RWPE1 (cell line): Measurements from ENCODE around the gene ZNF630.
"Not testable (repeated sequence)": the region's sequence is repeated elsewhere in the genome, so short reads cannot be mapped to it uniquely, and the experiment has no call there.

Source experiments
- CTCF ChIA-PET: fragments of 350-600 bp; sonication (Branson Sonifier 250); formaldehyde crosslinking; extraction: SDS; loops from one replicate; lab custom pipeline; 2021; lab: Yijun Ruan, JAX
- POLR2A ChIA-PET: fragments of 400-600 bp; formaldehyde crosslinking; extraction: SDS; loops from one replicate; lab custom pipeline; 2020; ENCODE audit warnings: antibody characterized with exemption; ENCODE audit not compliant: low non-redundant PET; lab: Yijun Ruan, JAX
- DNase-seq: peaks from one replicate; pipeline ENCODE4 v3.0.0; 2012; ENCODE audit warnings: low spot score
- H3K27ac ChIP-seq: fragments of 450-650 bp; 2 replicates; pipeline ENCODE4 v1.5.1; 2017
- CTCF ChIP-seq: fragments of 450-650 bp; conservative IDR thresholded peaks from 2 replicates; pipeline ENCODE4 v1.5.1; 2017; ENCODE audit warnings: low read depth, mild to moderate bottlenecking

Gene ZNF630

DNA sequence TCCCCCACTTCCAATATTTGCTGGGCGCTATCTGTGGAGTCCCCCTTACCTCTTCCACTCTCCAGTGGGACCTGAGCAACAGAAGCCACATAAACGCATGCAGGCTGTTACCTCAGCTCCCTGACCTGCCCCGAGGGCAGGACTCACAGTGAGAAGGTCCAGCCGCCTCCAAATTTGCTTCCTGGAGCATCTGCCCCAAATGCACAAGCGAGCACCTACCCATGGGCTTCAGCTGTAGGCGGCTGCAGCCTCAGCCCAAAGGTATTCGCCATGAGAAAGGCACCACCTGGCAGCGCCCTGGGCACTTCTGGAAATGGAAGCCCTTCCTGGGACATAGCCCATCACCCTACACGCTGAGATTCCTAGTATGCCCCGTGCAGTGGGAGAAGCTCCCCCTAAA is 41.2 kb downstream of the ZNF630 start:
- no peak overlapping the region for H3K27ac ChIP-seq
- DNase-seq: no peak
- ChIA-PET CTCF (no interaction called here), POLR2A (no interaction called here)
- TF ChIP-seq CTCF: no peak

- POLR2A ChIA-PET: no interaction called here
- TF ChIP-seq CTCF: no peak
- DNase-seq: no peak
- CTCF ChIA-PET: interaction anchor here (0.6 kb wide), 1 partner anchor 371 kb away, joined by 3 read pairs; no protein-coding TSS in a partner anchor
- no peak overlapping the region for H3K27ac ChIP-seq
These were observed 43.3 kb downstream of the ZNF630 start for GRCh38 chrX:48028091-48028490.

GRCh38 chrX:48027545-48027944 is 43.9 kb downstream of the ZNF630 start:
- CTCF ChIA-PET: interaction anchor here (0.6 to 0.7 kb wide), 3 partner anchors 47 to 192 kb away, joined by 3 to 5 read pairs (median 4); no protein-coding TSS in a partner anchor
- POLR2A ChIA-PET, H3K27ac ChIP-seq, DNase-seq: not testable (repeated sequence)

GRCh38 chrX:48025561-48025960 is 45.9 kb downstream of the ZNF630 start:
- DNase-seq: peak; percentile 26
- POLR2A ChIA-PET: no interaction called here
- peak; percentile 50 for TF ChIP-seq CTCF
- CTCF ChIA-PET: no interaction called here
- peak overlapping the region; percentile 42; the same call in 1 of the 2 replicates for H3K27ac ChIP-seq

DNA sequence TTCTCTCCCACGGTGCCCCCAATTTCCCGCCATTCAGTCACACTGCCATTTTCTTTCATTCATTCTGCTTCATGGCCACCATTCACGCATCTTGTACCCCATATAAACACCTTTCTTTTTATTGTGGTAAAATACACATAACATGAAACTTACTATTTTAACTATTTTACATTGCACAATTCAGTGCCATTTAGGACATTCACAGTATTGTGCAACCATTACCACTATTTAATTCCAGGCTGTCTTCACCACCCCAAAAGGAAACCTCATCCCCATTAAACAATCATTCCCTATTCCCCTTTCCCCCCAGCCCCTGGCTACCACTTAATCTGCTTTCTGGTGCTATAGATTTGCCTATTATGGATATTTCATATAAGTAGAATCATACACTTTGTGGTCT is 48.7 kb downstream of the ZNF630 start:
- POLR2A ChIA-PET: no interaction called here
- H3K27ac ChIP-seq: no peak overlapping the region
- no peak for TF ChIP-seq CTCF
- no peak for DNase-seq
- CTCF ChIA-PET: no interaction called here

DNA sequence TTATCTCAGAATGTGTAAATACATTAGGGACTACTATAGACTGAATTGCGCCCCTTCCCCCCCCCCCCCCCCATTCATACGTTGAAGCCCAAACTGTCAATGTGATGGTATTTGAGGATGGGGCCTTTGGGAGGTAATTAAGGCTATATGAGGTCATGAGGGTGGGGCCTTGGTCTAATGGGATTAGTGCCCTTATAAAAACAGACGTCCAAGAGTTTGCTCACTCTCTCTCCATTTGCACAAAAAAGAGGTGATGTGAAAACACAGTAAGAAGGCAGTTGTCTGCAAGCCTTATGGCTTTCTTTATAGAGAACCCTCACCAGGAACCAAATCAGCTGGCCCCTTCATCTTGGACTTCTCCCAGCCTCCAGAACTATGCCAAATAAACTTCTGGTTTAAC is 49.3 kb downstream of the ZNF630 start:
- no peak overlapping the region for H3K27ac ChIP-seq
- ChIA-PET POLR2A (no interaction called here), CTCF (no interaction called here)
- DNase-seq: no peak
- no peak for TF ChIP-seq CTCF

DNA sequence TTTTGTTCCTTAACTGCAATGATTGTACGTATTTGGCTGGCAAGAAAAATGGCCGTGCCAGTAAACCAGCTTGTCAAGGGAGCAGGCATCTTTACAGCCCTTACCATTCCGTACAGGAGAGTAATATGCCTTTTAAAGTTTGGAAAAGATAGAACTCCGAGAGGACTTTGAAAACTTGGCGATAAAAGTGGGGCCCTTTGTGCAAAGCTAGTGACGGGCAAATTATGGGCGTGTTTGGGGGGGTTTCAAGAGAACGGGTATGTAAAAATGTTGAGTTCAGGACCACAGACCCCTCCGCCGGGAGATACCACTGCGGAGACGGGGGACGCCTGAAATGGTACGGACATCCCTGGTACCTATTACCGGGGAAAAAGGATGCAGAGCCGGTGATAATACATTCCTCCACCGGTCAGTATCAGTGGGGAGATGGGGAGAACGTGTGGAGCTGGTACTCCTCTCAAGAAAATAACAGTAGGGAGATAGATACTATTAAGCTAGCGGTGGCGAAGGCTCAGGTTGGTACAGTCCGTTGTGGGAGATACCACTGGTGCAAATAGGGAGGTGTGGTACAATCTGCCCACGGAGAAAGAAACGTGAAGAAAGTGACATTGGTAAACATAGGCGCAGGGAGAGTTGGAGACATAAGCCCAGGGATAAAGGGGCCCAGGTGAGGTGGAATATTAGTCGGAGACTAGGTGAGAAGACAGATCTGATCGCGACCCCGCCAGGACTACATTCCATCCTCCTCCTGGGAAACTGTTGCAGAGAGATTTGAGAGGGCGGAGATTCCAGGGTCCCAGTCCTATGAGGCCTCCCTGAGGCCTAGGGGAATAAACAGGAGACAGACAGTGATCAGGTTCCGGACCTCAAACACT is 50.2 kb downstream of the ZNF630 start:
- DNase-seq: peak; percentile 52
- ChIA-PET POLR2A (interaction anchor here (0.6 kb wide), 1 partner anchor 501 kb away, joined by 3 read pairs; no protein-coding TSS in a partner anchor), CTCF (no interaction called here)
- no peak for TF ChIP-seq CTCF
- peak overlapping the region; percentile 72 for H3K27ac ChIP-seq

DNA sequence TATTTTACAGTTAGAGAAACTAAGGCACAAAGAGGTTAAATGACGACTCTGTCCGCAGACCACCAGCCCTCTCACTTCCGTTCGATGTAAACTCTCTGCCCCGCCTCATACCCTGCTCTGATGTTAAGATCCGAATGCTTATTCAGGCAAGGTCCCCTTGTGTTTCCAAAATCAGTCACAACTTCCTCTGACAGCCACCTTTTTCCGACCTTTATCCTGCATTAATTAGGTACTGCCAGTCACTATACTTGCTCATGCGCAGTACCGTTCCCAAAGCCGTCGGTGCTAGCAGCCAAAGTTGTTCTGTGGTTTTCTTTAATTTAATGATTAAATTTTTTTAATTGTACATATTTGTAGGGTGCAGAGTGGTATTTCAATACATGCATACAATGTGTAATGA is 51.0 kb downstream of the ZNF630 start:
- POLR2A ChIA-PET: not testable (repeated sequence)

DNA sequence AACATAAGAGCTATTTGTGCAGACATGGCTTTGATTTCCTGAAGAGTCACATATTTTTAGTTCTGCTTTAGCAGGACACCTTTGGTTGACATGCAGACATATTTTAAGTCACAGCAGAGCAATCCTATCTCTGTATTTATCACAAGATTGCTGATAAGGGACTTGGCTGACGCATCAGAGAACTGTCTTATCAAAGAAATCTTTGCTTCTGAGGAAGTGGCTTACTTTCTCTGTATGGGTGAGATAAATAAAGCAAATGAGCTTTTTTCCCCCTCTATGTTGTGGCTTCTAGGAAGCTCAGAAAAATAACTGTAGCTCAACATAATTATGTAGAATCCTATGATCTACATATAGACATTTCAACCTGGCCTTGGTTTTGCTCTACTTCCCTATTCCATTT is 51.5 kb downstream of the ZNF630 start:
- CTCF ChIA-PET, POLR2A ChIA-PET, DNase-seq, H3K27ac ChIP-seq: not testable (repeated sequence)

More for the DNA sequence above, 51.0 kb downstream of the ZNF630 start:
- H3K27ac ChIP-seq, CTCF ChIA-PET, DNase-seq: not testable (repeated sequence)
